Heart left ventricle (tissue), 13 donors: ENCODE data around the gene ATPAF2.

ENCODE experiments used
- POLR2A ChIP-seq, 2 donors: fragments of 450-650 bp; IDR thresholded peaks; one replicate each; pipeline ENCODE4 v1.6.1; 2017; ENCODE audit warnings: antibody characterized with exemption in 2 of 2, mild to moderate bottlenecking in 2 of 2, moderate library complexity in 2 of 2
- TF ChIP-seq, protein P1 (sequence below), 12 donors: fragments of 200-600 bp; sonication (generic) in 4 of 12; IDR thresholded peaks; one replicate each; pipeline versions ENCODE4 v1.5.0 to v1.8.0; 2018 to 2022; ENCODE audit warnings: antibody characterized with exemption in 12 of 12, mild to moderate bottlenecking in 5 of 12
- donor health status: ischemic (EF 13 %, LVEDD 7.1; RV severe dilation, severe dysfunction).
- donor health status: DM: no; HTN: yes; CAD: no.
- donor health status: DM: no; HTN: no; CAD: no.
- donor health status: ischemic (EF 25% LVEDD 6.9; RV normal size, moderate dysfunction).
- donor health status: ischemic (EF 25% LVEDD 5.7; RV mildly dilated, moderate dysfunction).
- donor health status: ischemic (EF 35%, LVEDD 5.7; RV mildly dilated, moderate dysfunction).
- donor health status: nonischemic (EF 11% LVEDD 7.7; RV severe dilation, severe dysfunction).
- donor health status: DM: yes; HTN: yes; CAD: no.
- donor health status: PGD.
- donor health status: ischemic (EF 29% LVEDD 5.4; RV normal size, mild dysfunction).
- donor health status: nonischemic (EF 23%, LVEDD 6.1; RV moderate dilation, normal function).

DNA sequence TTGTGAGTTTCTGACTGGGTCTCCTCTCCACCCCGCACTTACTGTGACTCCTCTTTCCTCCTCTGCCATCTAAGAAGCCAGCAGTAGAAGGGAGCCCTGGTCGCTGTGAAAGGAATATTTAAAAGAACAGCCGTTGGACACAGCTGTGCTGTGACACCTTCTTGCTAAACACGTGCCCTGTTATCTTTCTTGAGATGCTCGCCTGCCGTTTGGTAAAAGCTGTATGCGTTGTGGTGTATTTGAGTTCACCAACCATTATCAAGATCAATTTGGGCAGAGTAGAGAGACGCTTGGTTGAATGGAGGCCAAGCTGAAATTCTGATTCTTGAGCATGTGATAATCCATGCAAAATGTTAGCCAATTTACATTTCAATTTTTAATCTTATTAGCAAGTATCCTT lies 4.0 kb upstream of the ATPAF2 start:
- TF ChIP-seq, protein P1, sequence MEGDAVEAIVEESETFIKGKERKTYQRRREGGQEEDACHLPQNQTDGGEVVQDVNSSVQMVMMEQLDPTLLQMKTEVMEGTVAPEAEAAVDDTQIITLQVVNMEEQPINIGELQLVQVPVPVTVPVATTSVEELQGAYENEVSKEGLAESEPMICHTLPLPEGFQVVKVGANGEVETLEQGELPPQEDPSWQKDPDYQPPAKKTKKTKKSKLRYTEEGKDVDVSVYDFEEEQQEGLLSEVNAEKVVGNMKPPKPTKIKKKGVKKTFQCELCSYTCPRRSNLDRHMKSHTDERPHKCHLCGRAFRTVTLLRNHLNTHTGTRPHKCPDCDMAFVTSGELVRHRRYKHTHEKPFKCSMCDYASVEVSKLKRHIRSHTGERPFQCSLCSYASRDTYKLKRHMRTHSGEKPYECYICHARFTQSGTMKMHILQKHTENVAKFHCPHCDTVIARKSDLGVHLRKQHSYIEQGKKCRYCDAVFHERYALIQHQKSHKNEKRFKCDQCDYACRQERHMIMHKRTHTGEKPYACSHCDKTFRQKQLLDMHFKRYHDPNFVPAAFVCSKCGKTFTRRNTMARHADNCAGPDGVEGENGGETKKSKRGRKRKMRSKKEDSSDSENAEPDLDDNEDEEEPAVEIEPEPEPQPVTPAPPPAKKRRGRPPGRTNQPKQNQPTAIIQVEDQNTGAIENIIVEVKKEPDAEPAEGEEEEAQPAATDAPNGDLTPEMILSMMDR (IDR thresholded peaks at IDR 0.05): no peak
- no peak for TF ChIP-seq POLR2A (IDR thresholded peaks at IDR 0.05)
